ENCODE data around the gene PPTC7. TPM values are rescaled to one million over a fixed set of nuclear protein-coding genes. Genes with fewer than 3 reads are reported as not detected.
A peak's percentile ranks its signal among the peaks of the same experiment; 100 is the strongest.
"Not testable (repeated sequence)": the region's sequence is repeated elsewhere in the genome, so short reads cannot be mapped to it uniquely, and the experiment has no call there.

Gene PPTC7
- total RNA-seq, 1 donor from 2014 or later, result 6.0 TPM

DNA sequence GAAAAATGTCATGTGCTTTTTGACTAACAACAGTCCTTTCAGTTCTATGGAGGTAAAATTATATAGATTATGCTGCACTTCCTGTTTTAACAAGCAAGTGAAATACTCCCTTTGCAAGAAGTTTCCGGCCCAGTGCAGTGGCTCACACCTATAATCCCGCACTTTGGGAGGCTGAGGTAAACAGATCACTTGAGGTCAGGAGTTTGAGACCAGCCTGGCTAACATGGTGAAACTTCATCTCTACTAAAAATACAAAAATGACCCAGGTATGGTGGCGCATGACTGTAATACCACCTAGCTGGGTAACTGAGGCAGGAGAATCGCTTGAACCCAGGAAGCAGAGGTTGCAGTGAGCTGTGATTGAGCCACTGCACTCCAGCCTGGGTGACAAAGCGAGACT is 20.7 kb downstream of the PPTC7 start:
- DNase-seq (ENCODE audit: low read depth in 2 of 2), result not testable (repeated sequence)

DNA sequence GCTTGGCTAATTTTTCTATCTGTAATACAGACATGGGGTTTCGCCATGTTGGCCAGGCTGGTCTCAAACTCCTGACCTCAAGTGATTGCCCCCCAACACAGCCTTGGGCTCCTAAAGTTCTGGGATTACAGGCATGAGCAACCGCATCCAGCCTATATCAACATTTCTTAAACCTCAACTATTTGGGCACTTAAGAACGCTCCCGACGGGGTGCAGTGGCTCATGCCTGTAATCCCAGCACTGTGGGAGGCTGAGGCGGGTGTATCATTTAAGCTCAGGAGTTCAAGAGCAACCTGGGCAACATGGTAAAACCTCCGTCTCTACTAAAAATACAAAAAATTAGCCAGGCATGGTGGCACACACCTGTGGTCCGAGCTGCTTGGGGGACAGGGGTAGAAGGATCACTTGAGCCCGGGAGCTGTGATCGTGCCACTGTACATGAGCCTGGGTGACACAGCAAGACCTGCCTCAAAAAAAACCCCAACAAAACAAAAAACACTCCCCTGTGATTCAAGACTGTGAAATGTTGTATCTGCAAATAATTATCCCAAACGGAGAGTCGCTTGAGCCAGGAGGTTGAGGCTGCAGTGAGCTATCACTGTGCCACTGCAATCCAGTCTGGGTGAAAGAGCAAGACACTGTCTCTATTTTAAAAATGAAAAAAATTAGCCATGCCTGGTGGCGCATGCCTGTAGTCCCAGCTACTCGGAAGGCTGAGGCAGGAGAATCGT is 21.5 kb downstream of the PPTC7 start:
- DNase-seq (ENCODE audit: low read depth in 2 of 2), result no peak

DNA sequence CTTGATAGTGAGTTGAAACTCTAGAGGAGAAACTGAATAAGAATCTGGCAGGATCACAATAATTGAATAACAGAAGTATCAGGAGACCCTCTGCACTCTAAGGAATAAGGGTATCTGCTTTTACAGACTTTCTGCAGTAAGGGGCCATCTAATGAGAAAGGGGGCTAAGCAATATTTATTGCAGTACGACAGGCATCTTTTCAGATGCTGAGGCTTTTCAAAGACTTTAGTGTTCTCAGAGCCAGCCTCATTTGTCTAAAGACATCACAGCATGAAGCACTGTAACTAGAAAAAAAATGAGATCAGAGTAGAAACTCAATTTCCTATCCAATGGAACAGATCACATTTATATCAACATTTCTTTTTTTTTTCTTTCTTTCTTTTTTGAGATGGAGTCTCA is 22.2 kb downstream of the PPTC7 start:
- DNase-seq (ENCODE audit: low read depth in 2 of 2), result no peak

DNA sequence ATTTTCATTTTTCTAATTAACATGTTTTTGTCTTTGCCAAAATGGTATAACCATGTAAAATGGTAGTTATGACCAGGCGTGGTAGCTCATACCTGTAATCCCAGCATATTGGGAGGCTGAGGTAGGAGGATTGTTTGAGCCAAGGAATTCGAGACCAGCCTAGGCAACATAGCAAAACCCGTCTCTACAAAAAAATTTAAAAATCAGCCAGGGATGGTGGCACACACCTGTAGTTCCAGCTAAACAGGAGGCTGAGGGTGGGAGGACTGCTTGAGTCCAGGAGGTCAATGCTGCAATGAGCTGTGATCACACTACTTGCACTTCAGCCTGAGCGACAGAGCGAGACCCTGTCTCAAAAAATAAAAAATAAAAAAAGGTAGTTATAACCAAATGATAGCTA is 23.1 kb downstream of the PPTC7 start:
- no peak for DNase-seq (ENCODE audit: low read depth in 2 of 2)

DNA sequence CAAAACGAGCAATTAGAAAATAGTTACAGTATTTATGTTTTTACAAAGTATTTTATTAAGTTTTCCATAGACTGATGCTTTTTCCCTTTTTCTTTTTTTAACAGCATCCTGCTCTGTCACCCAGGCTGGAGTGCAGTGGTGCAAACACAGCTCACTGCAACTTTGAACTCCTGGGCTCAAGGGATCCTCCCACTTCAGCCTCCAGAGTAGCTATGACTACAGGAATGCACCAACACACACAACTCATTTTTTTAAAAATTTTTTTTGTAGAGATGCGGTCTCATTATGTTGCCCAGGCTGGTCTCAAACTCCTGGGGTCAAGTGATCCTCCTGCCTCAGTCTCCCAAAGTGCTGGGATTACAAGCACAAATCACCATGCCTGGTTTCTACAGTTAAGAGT is 24.2 kb downstream of the PPTC7 start:
- DNase-seq (ENCODE audit: low read depth in 2 of 2), result not testable (repeated sequence)

DNA sequence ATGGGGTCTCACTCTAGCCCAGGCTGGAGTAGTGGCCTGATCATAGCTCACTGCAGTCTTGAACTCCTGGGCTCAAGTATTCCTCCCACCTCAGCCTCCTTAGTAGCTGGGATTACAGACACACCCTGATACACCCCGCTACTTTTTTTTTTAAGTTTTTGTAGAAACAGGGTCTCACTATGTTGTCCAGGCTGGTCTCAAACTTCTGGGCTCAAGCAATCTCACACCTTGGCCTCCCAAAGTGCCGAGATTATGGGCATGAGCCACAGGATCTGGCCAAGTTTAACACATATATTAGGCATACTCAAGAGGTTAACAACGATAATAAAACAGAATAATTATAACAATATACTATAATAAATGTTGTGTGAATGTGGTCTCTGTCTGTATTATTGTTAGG is 25.8 kb downstream of the PPTC7 start:
- DNase-seq (ENCODE audit: low read depth in 2 of 2), result no peak

DNA sequence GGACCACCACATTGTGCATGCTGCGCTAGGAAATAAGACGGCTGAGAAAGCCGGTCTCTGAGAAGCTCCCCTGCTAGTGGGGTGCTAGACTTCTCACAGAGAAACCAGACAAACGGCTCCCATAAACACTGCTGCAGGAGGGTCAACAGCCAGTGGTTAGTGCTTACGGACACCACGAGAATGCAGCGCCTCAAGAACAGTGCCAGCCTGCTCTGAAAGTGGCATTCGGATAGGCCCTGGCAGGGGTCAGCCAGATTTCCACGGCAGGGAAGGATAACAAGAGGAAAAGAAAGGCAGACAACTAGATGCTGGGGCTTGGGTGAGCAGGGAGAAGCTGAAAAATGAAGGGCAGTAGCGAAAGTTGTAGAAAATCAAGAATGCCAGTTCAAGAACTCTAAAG is 26.4 kb downstream of the PPTC7 start:
- no peak for DNase-seq (ENCODE audit: low read depth in 2 of 2)

DNA sequence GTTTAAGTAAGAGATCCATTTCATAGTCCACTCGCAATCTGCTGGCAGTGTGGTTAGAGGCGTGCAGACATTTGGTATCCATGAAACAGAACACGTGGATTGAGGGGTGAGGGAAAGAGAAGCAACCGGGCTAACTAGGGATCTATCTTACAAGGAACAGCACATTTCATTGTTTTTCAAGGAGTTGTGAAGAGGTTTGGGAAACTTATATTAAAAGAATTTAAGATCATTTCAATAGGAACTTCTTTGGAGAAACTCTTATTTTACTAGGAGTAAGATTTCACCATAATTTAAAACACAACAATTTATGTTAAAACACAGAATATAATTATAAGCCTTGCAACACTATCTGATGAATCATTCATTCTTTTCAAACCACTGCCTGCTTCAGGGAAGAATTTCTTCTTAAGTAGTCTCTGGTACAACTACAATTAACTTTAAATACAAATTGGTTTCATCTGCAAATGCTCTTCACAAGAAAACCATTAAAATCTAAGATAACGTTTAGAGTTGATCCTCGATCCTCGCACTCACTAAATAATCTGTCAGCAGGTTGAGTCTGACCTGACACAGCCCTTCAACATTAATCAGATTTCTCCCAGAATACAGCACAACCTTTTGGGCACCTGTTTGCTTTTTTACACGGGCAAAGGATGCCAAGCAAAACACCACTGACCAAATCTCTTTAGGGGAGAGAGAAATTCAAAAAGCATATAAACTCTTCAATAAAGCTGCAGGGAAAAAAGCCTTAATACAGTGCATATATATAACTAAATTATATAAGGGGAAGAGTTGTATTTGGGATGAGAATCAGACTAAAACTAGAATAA is 27.3 kb downstream of the PPTC7 start:
- no peak for DNase-seq (ENCODE audit: low read depth in 2 of 2)

DNA sequence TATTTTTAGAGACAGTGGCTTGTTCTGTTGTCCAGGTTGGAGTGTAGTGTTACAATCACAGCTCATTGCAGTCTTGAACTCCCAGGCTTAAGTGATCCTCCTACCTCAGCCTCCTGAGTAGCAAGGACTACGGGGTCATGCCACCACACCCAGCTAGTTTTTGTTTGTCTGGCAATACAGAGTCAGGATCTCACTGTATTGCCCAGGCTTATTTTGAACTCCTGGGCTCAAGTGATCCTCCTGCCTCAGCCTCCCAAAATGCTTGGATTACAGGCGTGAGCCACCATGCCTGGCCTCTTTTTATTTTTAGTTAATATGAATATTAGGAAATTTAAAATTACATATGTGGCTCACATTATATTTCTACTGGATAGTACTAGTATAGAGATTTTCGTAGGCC is 28.9 kb downstream of the PPTC7 start:
- DNase-seq (ENCODE audit: low read depth in 2 of 2), result no peak

DNA sequence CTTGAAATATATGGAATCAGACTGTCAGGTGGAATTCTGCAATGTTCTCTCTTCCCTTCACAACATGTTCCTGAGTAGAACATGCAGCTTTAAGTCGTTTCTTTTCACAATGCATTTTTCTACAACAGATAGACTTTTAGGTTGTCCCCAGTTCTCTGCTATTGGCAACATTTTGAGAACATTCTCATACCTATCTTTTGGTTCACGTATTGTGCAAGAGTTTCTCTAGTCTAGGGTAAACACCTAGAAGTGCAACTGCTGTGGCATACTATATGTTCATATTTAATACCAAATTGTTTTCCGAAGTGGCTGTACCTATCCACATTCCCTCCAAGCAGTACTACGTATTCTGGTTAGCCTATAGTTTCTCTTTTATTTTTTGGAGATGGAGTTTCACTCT is 32.1 kb downstream of the PPTC7 start:
- DNase-seq (ENCODE audit: low read depth in 2 of 2), result no peak

DNA sequence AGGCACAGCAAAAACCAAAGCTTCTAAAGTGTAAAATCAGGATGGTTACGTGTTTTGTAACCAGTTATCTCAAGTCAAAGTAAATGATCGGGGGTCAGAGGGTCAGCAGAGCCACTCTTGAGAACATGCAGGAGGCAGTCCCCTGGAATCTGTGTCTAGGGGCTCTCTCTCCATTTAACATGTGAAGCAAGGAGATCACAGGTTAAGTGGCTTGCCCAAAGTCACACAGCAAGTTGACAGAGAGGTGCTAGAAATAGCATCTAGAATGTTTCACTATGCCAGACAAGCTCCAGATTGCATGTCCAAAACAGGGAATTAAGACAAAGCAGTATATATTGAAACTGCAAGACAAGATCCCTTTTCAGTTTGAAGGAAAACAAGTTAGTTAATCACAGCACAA is 33.4 kb downstream of the PPTC7 start:
- DNase-seq (ENCODE audit: low read depth in 2 of 2), result no peak

DNA sequence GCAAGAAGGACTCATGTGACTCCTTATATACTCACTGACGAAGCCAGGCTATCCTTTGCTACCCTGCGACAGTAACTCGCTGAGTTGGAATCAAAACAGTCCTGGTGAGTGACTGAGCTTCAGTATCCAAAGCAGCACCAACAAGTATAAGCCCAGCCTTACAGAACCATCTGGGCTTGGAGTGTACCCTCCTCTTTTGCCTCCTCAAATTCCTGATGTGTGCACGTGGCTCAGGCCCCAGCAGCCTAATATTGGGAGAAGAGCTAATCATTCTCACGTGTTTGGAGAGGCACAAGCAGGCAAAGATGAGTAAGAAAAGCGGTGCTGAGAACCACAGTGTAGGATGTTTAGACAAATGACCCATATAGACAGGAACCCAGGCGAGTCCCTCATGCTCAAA is 34.4 kb downstream of the PPTC7 start:
- DNase-seq (ENCODE audit: low read depth in 2 of 2), result no peak

DNA sequence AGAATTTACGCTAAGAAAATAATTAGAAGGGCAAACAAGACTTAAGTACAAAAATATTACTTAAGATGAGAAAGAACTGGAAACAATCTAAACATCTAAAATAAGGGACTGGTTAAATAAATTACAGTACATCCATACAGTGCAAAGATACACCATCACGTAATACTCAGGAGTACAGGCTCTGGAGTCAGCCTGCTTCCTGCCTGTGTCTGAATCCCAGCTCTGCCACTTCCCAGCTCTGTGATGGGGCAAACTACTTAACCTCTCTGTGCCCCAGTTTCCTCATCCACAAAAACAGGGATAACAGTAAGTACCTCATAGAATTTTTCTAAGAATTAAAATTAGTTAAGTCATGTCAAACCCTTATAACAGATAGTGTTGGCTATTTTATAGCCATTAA is 36.0 kb downstream of the PPTC7 start:
- DNase-seq (ENCODE audit: low read depth in 2 of 2), result peak in 1 of 2 donors; percentile 35

DNA sequence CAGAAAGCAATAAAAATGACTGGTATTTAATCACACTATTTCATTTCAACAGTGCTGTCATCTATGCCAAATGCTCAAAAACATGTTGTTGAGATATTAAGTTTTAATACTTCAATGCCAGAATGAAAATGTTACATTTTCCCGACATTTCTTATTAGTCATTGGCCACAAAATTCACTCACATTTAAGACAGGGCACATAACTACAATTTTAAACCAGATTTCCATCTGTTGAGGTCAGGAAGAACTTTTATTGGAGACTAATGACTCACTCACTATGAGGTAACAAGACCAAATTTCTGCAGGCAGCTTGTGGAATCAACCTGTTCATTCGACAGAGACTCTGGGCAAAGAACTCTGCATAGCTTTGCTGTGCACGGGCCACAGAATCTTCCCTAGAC is 36.8 kb downstream of the PPTC7 start:
- peak in 1 of 2 donors; percentile 61 for DNase-seq (ENCODE audit: low read depth in 2 of 2)

DNA sequence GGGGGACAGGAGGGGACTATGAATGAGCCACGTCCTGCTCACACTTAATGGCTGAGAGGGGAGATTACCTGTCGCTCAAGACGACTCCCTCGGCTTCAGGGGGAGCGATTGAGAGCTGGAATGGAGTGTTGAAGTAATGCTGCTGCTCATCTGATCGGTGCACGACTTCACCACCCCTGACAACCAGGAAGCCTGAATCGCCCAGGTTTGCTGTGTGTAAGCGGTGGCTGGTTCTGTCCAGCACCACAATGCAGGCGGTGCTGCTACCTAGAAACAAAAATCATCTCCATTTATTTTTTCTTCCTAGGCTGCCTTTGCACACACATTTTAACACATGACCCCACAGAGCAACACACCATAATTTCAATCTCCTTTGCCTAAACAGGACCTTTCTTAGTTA is 37.3 kb downstream of the PPTC7 start:
- DNase-seq (ENCODE audit: low read depth in 2 of 2), result peak in 1 of 2 donors; percentile 44

DNA sequence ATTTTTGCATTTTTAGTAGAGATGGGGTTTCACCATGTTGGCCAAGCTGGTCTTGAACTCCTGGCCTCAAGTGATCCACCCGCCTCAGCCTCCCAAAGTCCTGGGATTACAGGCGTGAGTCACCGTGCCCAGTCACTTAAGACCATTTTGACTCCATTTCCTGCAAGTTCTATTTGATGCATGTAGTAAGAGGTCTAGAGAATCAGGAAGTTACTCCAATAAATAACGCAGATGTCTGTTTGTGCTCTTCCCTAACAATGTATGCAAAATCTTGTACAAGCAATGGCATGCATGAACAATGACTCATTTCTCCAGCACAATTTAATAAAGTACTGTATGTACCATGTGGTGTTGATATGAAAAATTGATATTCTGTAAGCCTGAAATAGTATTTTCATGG is 37.9 kb downstream of the PPTC7 start:
- DNase-seq (ENCODE audit: low read depth in 2 of 2), result peak in 1 of 2 donors; percentile 94

DNA sequence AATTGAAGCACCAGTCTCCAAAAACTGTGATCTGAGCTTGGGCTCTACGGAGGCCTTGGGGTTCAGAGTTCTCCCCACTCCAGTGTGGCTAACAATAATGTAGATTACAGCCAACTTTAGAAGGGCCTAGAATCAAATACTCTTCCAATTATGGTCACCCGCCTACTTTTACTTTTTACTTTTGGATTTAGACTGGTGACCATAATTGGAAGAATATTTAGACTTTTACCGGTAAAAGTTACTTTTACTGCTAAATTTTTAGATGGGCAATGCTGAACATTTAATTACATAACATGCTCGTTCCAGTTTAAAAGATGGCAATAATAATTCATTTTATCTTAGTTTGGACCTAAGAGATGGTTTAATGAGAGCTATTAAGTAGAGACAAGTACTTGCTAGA is 39.2 kb downstream of the PPTC7 start:
- DNase-seq (ENCODE audit: low read depth in 2 of 2), result no peak

DNA sequence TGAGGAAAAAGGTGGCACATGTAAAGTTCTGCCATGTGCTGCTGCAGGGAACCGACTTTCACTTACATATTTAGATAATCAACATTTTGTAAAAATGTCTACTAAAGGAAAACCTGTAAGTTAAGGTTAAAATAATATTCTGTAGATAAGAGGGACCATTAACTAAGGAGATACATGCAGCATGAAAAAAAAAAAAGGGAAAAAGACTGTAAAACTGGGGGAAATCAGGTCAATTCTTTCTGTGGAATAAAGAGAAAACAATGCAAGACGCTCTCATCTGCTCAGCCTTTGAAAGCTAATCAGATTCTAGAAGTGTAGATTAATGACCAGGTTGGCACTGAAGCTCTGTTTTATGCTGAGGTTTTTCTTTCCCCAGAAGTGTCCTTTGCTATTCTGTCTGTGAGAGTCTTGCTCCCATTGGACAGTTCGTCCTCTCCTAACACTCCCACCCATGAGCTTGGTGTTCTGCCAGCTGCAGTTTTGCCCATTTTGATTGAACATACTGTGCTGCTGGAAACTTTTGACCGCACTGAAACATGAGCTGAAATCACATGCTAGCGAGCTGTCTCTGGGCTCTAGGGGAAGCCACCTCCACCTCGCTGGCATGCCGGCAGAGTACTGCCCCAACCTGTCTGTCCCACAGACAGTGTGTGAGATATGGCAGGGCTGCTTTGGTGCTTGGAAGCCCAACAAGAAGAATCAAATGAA is 39.7 kb downstream of the PPTC7 start:
- DNase-seq (ENCODE audit: low read depth in 2 of 2), result peak; percentile 91 to 92

DNA sequence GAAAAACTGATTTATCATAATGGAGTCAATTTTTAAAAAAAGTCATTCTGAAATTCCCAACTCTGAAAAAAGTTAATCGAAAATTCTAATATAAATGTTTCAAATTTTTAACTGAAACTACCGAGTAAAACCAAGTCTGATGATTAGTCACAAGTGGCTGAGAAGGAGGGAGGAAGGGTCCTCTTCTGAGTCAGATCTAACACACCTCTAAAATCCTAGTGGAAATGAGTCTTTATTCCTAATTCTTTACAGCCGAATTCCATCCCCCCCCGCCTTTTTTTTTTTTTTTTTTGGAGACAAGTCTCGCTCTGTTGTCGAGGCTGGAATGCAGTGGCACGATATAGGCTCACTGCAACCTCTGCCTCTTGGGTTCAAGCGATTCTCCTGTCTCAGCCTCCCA is 43.1 kb downstream of the PPTC7 start:
- no peak for DNase-seq (ENCODE audit: low read depth in 2 of 2)

DNA sequence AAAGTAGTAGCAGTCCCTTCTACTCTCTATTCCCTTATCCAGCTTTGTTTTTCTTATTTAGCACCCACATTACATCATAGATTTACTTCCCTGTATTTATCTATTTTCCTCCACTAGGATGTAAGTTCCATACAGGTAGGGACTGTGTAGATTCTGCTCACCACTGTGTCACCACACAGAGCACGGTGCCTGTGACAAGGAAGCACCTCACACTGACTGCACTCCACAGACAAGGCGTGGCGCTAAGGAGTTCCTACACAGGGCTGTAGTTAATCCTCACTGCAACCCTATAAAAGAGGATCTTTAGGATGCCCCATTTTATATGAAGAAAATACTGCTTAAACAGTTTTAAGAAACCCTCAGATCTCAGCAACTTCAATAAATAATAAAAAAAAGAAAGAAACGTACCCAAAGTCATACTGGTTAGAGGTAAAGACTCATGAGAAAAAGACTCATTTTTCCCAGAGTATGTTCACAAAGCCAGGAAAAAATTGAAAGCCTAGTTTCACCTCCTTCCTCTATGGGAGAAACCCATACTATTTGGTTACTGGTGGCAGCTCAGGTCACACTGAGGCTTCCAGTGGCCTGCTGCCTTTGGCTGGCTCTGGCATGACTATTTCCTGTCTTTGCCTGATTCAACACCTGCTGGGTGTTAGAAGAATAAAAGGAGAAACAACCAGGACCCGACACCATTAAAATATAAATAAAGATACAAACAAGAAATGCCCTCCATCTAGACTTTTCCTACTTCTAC is 44.1 kb downstream of the PPTC7 start:
- peak in 1 of 2 donors; percentile 45 for DNase-seq (ENCODE audit: low read depth in 2 of 2)

DNA sequence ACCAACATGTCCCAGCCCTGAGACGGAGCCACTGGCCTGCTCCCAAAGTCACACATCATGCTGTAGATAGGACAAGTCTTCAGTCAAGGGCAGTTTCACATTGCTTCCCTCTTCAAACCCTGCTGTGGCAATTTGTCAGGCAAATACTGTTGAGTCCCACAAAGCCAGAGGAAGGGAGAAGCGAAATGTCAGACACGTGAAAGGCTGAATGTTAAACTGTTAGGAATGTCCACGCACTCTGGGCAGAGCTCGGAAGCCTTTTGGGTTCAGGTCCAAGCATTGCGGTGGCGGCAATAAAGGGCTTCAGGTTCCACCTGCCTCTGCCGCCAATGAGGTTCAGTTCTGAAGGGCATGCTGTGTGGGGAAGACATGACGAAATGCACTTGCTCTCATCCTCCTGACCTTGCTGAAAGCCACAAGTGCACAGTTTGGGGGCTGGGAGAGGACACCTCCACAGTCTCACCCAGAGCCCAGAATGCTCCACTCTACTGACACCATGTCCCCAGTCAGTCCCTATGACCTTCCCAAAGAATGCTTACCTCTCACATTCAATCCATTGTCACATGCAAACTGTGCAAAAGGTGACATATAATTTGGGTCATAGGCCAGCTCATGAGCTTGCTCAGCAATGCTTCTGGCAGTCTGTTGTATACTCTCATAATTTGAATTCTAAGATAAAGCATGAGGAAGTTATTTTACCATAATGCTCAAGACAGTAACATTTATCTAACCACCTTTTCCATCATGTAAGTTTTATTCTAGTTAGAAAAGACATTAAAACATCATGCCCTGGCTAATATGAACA is 45.3 kb downstream of the PPTC7 start:
- no peak for DNase-seq (ENCODE audit: low read depth in 2 of 2)

Measured in dermis microvascular lymphatic vessel endothelial cell (primary cell).